ENCODE measurements around the gene GCNT2.
"Not testable (repeated sequence)": the region's sequence is repeated elsewhere in the genome, so short reads cannot be mapped to it uniquely, and the experiment has no call there.

Gene GCNT2

DNA sequence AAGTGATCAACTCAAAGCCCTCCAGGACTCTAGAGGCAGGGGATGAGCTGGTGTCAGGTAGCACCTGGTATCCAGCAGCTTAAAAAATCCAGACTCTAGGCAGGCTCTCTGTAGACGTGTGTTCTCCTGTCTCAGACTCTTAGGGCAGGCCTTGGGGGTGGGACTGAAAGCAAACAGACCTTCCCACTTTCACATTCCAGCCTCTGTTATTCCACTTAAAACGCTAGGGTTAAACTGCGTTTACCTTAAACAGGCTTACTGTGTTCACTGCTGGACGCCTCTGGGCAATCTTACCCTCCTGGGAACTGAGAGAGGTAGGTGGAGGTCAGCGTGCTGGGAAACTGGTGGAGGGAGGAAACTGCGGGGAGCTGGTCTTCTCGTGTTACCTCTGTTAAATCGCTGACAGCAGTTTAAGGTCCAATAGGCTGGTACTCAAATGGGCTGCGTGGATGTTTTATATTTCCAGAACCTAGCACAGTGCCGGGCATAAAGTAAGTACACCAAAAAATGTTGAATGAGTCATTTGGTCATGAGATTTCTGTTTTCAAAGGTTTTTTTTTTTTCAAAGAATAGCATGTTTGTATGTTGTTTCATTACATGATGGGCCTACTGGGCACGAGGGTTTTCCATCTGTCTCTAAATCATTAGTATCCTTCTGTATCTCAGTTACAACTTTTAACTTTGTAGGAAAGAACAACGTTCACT, at the start of gene GCNT2:
Gene GCNT2, plus strand, starts transcription at position 248 of the 705 bp plus-strand sequence. CDS start 7,561 bp downstream, outside the sequence.
- peak; percentile 65 for DNase-seq (ENCODE audit: low spot score)

DNA sequence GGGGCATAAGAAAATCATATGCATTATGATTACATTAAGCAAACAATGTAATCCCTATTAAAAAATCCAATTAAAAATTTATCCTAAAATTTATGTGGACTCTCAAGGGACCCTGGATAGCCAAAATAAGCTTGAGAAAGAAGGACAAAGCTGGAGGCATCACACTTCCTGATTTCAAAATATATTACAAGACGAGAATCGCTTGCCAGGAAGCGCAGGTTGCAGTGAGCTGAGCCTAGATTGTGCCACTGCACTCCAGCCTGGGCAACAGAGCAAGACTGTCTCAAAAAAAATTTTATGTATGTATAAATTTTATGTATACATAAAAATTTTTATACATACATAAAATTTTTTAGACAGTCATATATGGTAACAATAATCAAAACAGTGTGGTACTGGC, 48.5 kb upstream of the GCNT2 start:
- no peak for DNase-seq (ENCODE audit: low spot score)

DNA sequence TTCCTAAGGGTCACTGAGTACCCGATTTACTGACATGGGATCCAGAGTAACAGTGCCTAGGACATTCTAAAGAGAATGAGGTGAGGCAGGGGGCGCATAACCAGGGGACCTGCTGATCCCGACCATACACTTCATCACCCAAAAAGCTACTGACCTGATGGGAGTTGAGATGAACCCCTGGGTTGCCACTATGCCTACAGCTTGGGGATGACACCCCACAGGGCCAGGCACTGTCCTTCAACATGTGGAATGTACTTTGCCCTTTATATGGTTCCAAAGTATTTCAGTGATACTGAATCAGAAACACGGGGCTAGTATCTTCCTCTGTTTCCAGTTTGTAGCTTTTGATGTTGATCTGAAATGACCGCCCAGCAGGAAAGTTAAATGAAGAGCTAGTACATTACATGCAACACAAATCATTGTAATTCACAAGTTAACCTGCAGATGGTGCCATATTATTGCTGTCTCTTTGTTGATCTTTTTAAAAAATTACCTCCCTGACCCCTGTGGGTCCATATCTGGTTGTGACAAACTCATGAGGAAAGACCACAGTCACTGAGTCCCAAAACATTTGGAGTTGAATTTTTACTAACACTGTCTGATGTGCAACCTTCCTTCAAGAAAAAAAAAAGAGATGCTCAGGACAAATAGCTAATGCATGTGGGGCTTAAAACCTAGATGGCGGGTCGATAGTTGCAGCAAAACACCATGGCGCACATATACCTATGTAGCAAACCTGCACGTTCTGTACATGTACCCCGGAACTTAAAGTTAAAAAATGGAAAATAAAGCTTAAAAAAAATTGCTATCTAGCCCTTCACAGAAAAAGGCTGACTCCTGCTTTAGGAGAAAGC, 42.7 kb upstream of the GCNT2 start:
- no peak for DNase-seq (ENCODE audit: low spot score)

DNA sequence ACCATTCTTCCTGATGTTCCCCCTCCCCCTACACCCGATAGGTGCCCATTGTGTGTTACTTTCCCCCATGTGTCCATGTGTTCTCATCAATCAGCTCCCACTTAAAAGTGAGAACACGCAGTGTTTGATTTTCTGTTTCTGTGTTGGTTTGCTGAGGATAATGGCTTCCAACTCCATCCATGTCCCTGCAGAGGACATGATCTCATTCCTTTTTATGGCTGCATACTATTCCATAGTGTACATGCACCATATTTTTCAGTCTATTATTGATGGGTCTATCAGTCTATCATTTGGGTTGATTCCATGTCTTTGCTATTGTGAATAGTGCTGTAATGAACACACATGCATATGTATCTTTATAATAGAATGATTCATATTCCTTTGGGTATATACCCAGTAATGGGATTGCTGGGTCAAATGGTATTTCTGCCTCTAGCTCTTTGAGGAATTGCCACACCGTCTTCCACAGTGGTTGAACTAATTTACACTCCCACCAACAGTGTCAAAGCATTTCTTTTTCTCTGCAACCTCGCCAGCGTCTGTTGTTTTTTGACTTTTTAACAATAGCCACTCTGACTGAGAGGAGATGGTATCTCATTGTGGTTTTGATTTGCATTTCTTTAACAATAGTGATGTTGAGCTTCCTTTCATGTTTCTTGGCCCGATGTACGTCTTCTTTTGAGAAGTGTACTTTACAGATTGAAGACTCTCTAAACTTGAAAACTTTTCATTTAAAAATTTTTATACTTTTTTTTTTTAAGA, 41.0 kb upstream of the GCNT2 start:
- DNase-seq (ENCODE audit: low spot score) = no peak

DNA sequence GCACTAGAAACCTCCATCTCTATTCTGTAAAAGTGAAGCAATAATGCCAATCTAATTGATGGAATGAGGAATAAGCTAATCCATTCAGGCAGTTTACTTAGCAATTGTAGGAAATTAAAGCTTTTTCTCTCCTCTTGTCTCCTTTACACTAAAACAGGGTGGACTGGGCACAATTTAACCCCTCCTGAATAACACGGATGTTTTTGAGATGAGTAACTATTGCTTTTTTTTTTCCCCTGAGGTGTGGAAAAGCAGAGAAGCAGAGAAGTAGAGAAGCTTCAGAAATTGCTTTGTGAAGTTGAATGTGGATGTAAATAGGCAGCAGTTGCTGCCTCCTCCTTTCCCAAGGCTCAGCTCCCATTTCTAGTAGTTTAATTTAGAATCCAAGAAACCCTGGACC, 40.0 kb upstream of the GCNT2 start:
- DNase-seq (ENCODE audit: low spot score) = no peak

DNA sequence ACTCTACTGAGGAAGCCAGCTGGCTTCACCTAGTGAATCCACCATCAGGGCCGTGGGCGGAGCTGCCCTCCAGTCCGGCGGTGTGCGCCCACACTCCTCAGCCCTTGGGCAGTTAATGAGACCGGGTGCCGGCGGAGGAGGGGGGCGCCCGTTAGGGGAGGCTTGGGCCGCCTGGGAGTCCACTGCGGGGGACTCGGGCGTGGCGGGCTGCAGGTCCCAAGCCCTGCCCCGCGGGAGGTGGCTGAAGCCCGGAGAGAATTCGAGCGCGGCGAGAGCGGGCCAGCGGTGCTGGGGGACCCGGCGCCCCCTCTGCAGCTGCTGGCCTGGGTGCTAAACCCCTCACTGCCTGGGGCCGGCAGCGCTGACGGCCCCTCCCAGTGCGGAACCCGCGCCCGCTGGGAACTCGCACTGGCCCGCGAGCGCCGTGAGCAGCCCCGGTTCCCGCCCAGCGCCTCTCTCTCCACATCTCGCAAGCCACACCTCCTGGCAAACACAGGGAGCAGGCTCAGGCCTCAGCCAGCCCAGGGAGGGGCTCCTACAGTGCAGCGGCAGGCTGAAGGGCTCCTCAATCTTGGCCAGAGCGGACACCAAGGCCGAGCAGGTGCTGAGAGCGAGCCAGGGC, 38.4 kb upstream of the GCNT2 start:
- no peak for DNase-seq (ENCODE audit: low spot score)

DNA sequence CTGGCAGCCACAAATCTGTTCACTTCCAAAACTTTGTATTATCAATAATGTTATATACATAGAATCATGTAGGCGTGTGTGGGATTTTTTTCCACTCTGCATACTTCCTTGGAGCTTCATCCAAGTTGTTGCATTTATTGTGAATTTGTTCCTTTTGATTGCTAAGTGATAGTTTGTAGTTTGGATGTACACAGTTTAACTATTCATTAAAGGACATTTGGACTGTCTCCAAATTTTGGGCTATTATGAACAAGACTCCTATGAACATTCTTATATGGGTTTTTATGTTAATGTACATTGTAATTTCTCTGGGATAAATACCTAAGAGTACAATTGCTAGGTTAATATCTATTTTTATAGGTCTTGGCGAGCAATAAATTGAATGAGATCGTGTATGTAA, 36.2 kb upstream of the GCNT2 start:
- DNase-seq (ENCODE audit: low spot score) = no peak

DNA sequence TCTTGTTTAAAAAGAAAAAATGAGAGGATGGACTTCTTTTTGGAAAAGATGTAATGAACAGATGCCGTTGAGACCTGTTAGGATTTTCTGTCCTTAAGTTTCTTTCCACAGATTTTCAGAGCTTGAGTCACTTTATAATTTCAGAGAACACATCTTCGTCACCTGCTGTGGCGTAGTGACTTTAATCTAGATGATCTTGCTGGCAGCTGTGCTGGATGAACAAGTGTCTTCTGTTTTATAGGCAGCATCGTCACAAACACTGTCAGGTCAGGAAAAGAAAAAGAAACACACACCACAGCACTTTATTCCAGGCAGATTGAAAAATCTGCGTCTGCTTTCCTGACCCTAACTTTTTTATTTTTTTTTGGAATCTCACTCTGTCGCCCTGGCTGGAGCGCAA, 35.7 kb upstream of the GCNT2 start:
- DNase-seq (ENCODE audit: low spot score) = no peak

DNA sequence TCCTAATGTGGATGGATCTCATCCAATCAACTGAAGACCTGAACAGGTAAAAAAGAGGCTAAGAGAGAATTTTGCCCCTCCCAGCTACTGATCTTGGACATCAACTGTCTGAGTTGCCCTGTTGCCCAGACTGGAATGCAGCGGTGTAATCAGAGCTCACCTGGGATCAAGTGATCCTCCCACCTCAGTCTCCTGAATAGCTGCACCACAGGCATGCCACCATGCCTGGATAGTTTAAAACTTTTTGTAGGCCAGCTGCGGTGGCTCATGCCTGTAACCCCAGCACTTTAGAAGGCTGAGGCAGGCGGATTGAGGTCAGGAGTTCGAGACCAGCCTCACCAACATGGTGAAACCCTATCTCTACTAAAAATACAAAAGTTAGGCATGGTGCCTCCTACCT, 34.9 kb upstream of the GCNT2 start:
- no peak for DNase-seq (ENCODE audit: low spot score)

DNA sequence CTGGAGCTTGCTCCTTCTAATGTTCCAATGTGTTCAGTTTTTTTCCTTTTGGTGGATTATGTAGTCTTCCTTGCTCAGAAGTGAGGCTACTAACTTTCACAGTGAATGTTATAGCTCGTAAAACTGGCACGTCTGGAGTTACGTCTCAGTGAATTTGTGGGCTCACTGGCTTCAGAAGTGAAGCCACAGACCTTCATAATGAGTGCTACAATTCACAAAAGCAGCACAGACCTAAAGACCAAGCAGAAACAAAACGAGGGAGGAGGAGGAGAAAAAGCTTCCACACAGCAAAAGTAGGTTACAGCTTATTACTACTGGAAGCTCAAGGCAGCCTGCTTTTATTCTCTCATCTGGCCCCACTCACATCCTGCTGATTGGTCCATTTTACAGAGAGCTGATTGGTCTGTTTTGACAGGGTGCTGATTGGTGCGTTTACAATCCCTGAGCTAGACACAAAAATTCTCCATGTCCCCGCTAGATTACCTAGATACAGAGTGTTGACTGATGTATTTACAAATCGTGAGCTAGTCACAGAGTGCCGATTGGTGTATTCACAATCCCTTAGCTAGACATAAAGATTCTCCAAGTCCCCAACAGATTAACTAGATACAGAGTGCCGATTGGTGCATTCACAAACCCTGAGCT, 34.1 kb upstream of the GCNT2 start:
- DNase-seq (ENCODE audit: low spot score) = not testable (repeated sequence)

DNA sequence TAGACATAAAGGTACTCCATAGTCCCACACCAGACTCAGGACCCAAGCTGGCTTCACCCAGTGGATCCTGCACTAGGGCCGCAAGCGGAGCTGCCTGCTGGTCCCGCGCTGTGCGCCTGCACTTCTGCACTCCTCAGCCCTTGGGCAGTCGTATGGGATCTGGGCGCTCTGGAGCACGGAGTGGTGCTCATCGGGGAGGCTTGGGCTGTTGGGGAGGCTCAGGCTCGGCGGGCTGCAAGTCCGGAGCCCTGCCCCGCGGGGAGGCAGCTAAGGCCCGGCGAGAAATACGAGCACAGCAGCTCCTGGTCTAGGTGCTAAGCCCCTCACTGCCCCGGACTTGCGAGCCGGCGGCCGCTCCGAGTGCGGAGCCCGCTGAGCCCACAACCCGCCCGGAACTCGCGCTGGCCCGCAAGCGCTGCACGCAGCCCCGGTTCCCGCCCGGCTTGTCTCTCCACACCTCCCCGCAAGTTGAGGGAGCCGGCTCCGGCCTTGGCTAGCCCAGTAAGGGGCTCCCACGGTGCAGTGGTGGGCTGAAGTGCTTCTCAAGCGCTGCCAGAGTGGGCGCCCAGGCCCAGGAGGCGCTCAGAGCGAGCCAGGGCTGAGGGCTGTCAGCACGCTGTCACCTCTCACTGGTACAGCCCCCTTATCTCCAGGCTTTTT, 33.4 kb upstream of the GCNT2 start:
- DNase-seq (ENCODE audit: low spot score) = peak; percentile 66

DNA sequence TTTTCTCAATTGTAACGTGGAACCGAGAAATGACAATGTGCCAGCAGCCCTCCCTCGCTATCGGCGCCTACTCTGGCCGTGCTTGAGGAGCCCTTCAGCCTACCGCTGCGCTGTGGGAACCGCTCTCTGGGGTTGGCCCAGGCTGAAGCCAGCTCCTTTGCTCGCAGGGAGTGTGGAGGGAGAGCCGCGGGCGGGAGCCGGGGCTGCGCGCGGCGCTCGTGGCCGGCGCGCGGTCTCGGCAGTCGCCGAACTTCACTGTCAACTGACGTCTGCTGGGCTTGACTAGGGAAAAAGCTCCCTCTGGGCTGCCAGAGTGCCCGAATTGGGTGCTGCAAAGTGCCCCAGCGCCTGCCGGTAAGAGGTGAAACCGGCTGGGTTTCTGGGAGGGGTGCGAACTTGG, 29.7 kb upstream of the GCNT2 start:
- no peak for DNase-seq (ENCODE audit: low spot score)

DNA sequence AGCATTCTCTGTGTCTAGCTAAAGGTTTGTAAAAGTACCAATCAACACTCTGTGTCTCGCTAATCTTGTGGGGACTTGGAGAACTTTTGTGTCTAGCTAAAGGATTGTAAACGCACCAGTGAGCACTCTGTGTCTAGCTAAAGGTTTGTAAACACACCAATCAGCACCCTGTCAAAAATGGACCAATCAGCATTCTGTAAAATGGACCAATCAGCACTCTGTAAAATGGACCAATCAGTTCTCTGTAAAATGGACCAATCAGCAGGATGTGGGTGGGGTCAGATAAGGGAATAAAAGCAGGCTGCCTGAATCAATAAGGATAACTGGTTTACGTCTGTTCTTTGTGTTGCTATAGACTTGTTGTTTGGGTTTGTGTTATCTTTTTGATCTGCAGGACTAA, 29.2 kb upstream of the GCNT2 start:
- DNase-seq (ENCODE audit: low spot score) = not testable (repeated sequence)

DNA sequence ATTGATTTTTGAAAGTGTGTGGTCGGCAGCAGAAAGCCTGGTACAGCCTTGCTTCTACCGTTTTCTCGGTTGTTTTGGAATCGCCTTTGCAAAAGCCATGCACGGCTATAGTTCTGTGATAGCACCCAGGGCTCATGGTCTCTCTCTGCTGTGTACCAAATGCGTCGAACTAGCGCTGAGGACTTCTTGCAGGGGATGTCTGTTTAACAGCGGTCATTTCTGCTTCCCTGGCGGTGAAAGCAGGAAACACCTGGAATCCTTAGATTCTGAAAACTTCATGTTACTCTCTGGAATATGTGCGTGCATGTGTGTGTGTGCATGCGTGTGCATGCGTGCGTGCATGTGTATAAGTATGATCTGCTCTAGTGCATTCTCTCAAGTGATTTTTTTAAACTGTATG, 26.1 kb upstream of the GCNT2 start:
- DNase-seq (ENCODE audit: low spot score) = no peak

DNA sequence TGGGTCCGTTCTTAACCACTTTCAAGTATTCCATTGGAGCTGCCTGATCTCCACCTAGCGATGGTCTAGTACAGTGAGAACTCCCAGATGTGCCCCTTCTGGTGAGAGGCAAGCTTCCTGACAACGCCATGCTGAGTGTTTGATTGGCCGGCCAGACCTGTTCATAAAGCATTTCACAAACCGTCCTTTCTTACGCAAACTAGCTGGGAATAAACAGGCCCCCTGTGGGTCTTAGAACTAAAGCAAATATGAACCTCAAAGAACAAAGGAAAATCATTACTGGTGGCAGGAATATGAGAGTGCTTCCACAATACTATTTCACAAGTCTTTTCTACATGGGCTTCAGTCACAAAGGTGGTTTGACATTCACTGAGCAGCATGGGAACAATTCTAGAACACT, 15.6 kb upstream of the GCNT2 start:
- no peak for DNase-seq (ENCODE audit: low spot score)

DNA sequence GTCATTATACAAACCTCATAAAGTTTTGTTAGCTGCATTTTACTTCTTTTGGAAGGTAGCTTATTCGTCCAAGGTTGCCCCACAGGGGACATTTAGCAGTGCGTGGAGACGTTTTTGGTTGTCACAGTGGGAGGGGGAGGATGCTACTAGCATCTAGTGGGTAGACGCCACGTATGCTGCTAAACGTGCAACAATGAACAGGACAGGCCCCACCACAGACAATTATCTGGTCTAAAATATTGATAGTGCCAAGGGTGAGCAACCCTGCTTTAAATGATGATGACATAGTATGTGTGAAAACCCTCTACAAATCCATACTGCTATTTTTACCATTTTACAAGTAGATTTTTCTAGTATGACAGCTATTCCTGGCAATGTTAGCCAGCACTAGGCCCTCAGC, 13.9 kb upstream of the GCNT2 start:
- no peak for DNase-seq (ENCODE audit: low spot score)

DNA sequence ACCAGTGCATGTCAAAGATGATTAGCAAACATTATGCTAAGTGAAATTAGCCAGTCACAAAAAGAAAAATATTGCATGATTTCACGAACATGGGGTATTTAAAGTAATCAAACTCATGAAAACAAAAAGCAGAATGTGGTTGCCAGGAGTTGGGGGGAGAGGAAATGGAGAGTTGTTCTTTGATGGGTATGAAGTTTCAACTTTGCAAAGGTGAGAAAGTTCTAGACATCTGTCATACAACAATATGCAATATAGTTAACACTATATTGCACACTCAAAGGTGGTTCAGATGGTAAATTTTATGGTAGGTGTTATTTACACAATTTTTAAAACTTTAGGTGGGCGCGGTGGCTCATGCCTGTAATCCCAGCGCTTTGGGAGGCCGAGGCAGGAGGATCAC, 13.4 kb upstream of the GCNT2 start:
- no peak for DNase-seq (ENCODE audit: low spot score)

DNA sequence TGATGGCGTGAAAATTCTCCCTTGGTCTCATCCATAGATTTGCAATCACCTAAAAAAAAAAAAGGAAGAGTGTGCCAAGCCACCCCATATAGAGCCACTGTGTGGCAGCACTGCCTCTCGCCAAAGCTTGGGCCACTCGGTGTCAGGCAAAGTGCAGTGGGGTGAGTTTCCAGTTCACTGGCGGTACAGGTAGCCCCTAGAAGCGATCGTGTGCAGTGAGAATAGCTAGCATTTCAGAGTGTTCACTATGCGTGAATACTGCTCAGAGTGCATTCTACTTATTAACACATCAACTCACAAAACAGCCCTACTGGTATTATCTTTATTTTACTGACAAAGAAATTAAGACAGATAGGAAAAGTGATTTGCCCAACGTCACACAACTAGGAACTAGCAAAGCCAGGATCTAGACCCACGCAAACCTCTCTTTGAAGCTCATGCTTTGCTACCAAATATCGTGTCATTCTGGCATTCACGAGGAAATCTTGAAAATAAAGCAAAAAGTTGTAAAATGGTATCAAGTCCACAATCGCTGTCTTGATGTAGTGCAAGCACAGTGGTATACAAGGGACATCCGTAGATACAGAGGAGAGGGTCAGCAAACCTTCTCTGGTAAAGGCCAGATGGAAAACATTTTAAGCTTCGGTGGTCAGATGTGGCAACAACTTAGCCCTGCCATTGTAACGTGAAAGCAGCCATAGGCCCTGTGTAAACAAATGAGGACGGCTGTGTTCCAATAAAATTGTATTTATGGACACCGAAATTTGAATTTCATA, 10.4 kb upstream of the GCNT2 start:
- DNase-seq (ENCODE audit: low spot score) = peak; percentile 70

DNA sequence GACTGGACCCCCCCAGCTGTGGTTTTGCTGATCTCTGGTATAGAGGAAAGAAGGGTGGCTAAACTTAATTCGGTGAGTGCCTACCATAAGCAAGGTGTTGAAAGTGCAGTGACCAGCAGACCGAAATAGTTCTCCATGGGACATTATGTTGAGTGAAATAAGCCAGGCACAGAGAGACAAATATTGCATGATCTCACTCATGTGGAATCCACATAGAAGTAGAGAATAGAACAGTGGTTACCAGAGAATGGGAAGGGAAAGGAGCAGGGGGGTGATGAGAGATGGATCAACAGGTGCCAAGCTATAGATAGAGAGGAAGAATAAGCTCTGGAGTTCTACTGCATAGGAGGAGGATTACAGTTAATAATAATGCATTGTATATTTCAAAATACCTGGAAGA, 9.7 kb upstream of the GCNT2 start:
- DNase-seq (ENCODE audit: low spot score) = no peak

DNA sequence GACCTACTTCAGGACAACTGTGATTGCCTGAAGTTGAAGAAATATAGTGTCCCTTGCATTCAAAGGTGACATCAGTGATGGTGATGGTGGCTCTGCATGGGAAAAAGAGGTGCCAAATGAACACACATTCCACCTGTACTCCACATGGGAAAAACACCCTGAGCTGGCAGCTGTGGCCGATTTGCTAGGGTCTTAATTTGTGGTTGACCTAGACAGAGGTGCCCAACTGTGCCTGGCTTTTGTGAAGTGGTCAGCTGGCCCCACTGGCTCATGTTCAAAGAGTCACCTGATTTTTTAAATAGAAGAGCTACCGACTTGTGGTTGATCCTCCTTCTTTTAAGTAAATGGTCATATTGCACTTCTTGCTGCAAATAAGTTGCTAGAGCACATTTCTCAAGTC, 7.6 kb upstream of the GCNT2 start:
- no peak for DNase-seq (ENCODE audit: low spot score)

Measured in ecto neural progenitor cell (in vitro differentiated cells).